ENCODE results near the gene MARCHF2. TPM values are rescaled to one million over a fixed set of nuclear protein-coding genes. Genes with fewer than 3 reads are reported as not detected.

MARCHF2 gene
- total and polyA plus RNA-seq, 9 of the 15 experiments (the other 6 are each of a cell fraction or from before 2014, with no cell fraction given) = 0.39 to 6.4 (median 2.2) TPM

DNA sequence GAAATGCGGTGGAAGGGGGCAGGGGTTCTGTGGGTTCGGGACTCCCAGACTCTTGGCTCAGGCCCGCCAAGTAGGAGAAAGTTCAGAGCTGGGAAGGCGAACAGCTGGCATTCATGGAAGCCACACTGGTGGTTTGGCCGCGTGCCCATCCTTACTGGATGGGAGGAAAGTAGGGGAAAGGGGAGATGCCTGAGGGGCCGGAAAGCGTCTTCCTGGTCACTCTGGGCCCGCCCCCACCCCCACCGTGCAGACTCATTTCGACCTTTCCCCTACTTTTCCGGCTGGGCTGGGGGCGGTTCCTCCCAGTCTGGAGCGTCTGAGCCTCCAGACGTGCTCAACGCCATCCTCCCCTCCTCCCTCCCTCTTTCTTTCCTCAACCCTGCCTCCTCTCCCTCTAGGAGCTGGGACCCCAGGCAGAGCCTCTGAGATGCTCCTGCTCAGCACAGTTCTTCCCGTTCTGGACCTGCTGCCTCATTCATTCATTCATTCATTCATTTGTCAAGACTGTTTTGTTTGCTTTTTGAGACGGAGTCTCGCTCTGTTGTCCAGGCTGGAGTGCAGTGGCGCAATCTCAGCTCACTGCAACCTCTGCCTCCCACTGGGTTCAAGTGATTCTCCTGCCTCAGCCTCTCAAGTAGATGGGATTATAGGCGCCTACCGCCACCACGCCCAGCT, 45.6 kb upstream of the MARCHF2 start (continued):
- TF ChIP-seq, protein P1, sequence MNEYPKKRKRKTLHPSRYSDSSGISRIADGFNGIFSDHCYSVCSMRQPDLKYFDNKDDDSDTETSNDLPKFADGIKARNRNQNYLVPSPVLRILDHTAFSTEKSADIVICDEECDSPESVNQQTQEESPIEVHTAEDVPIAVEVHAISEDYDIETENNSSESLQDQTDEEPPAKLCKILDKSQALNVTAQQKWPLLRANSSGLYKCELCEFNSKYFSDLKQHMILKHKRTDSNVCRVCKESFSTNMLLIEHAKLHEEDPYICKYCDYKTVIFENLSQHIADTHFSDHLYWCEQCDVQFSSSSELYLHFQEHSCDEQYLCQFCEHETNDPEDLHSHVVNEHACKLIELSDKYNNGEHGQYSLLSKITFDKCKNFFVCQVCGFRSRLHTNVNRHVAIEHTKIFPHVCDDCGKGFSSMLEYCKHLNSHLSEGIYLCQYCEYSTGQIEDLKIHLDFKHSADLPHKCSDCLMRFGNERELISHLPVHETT (CRISPR knock-in tag; conservative IDR thresholded peaks at IDR 0.05 in 1 of 2, IDR thresholded peaks at IDR 0.05 in 1 of 2) = no peak
- TF ChIP-seq KDM1A (IDR thresholded peaks at IDR 0.05) (peak; percentile 88 to 89), EZH2 (IDR thresholded peaks at IDR 0.05; ENCODE audit: borderline replicate concordance, low read depth, low read length) (no peak), EGR1 (conservative IDR thresholded peaks at IDR 0.05) (peak; percentile 55), CREM (IDR thresholded peaks at IDR 0.05; ENCODE audit: low read depth) (0 out of 2 replicates have a peak, but pooled peaks have one; percentile 11), BCOR (IDR thresholded peaks at IDR 0.05) (peak; percentile 61; the same call in 1 of the 2 replicates), TBL1XR1 (IDR thresholded peaks at IDR 0.05; ENCODE audit: low read length in 2 of 2) (peak in 1 of 2 experiments; percentile 64; a peak in 2 of 4 replicates), HDAC1 (IDR thresholded peaks at IDR 0.05) (peak in 1 of 2 experiments; percentile 42; a peak in 2 of 4 replicates), PURB (CRISPR knock-in tag; IDR thresholded peaks at IDR 0.05; ENCODE audit: low read depth) (no peak), TAF15 (IDR thresholded peaks at IDR 0.05; ENCODE audit: low read depth, low read length) (no peak), ZNF830 (CRISPR knock-in tag; IDR thresholded peaks at IDR 0.05) (no peak), ZNF263 (CRISPR knock-in tag; IDR thresholded peaks at IDR 0.05; ENCODE audit: borderline replicate concordance) (peak; percentile 62)
- TF ChIP-seq, protein P2, sequence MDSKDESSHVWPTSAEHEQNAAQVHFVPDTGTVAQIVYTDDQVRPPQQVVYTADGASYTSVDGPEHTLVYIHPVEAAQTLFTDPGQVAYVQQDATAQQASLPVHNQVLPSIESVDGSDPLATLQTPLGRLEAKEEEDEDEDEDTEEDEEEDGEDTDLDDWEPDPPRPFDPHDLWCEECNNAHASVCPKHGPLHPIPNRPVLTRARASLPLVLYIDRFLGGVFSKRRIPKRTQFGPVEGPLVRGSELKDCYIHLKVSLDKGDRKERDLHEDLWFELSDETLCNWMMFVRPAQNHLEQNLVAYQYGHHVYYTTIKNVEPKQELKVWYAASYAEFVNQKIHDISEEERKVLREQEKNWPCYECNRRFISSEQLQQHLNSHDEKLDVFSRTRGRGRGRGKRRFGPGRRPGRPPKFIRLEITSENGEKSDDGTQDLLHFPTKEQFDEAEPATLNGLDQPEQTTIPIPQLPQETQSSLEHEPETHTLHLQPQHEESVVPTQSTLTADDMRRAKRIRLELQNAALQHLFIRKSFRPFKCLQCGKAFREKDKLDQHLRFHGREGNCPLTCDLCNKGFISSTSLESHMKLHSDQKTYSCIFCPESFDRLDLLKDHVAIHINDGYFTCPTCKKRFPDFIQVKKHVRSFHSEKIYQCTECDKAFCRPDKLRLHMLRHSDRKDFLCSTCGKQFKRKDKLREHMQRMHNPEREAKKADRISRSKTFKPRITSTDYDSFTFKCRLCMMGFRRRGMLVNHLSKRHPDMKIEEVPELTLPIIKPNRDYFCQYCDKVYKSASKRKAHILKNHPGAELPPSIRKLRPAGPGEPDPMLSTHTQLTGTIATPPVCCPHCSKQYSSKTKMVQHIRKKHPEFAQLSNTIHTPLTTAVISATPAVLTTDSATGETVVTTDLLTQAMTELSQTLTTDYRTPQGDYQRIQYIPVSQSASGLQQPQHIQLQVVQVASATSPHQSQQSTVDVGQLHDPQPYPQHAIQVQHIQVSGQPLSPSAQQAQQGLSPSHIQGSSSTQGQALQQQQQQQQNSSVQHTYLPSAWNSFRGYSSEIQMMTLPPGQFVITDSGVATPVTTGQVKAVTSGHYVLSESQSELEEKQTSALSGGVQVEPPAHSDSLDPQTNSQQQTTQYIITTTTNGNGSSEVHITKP (IDR thresholded peaks at IDR 0.05; ENCODE audit: partially characterized antibody) = peak; percentile 55
- TF ChIP-seq, protein P3, sequence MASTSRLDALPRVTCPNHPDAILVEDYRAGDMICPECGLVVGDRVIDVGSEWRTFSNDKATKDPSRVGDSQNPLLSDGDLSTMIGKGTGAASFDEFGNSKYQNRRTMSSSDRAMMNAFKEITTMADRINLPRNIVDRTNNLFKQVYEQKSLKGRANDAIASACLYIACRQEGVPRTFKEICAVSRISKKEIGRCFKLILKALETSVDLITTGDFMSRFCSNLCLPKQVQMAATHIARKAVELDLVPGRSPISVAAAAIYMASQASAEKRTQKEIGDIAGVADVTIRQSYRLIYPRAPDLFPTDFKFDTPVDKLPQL (IDR thresholded peaks at IDR 0.05; ENCODE audit: extremely low read depth, insufficient read length) = no peak
- TF ChIP-seq, protein P4, sequence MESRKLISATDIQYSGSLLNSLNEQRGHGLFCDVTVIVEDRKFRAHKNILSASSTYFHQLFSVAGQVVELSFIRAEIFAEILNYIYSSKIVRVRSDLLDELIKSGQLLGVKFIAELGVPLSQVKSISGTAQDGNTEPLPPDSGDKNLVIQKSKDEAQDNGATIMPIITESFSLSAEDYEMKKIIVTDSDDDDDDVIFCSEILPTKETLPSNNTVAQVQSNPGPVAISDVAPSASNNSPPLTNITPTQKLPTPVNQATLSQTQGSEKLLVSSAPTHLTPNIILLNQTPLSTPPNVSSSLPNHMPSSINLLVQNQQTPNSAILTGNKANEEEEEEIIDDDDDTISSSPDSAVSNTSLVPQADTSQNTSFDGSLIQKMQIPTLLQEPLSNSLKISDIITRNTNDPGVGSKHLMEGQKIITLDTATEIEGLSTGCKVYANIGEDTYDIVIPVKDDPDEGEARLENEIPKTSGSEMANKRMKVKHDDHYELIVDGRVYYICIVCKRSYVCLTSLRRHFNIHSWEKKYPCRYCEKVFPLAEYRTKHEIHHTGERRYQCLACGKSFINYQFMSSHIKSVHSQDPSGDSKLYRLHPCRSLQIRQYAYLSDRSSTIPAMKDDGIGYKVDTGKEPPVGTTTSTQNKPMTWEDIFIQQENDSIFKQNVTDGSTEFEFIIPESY (CRISPR knock-in tag; IDR thresholded peaks at IDR 0.05) = peak; percentile 76
